SJCRH30 (cell line): Measurements from ENCODE around the gene APOL4. TPM values are rescaled to one million over a fixed set of nuclear protein-coding genes. Genes with fewer than 3 reads are reported as not detected.
"Not testable (repeated sequence)": the region's sequence is repeated elsewhere in the genome, so short reads cannot be mapped to it uniquely, and the experiment has no call there.

Source experiments
- DNase-seq, 2 experiments: peaks; one replicate each; pipeline ENCODE4 v3.0.0-alpha.2; 2015 to 2020
- H3K27ac ChIP-seq: fragments of 250-450 bp; sonication (Bioruptor Pico); 2 replicates; pipeline ENCODE4 v1.5.1; 2020; ENCODE audit warnings: mild to moderate bottlenecking, moderate library complexity
- H3K27me3 ChIP-seq: fragments of 250-450 bp; sonication (Bioruptor Pico); 2 replicates; pipeline ENCODE4 v1.5.1; 2020; ENCODE audit warnings: mild to moderate bottlenecking, moderate library complexity
- H3K36me3 ChIP-seq: fragments of 250-450 bp; sonication (Bioruptor Pico); 2 replicates; pipeline ENCODE4 v1.5.1; 2020; ENCODE audit warnings: mild to moderate bottlenecking, moderate library complexity
- H3K4me1 ChIP-seq: fragments of 250-450 bp; sonication (Bioruptor Pico); 2 replicates; pipeline ENCODE4 v1.5.1; 2020; ENCODE audit warnings: mild to moderate bottlenecking, moderate library complexity
- H3K4me3 ChIP-seq: fragments of 250-450 bp; sonication (Bioruptor Pico); 2 replicates; pipeline ENCODE4 v1.5.1; 2020; ENCODE audit warnings: mild to moderate bottlenecking, moderate library complexity
- H3K9me3 ChIP-seq: fragments of 250-450 bp; sonication (Bioruptor Pico); replicated peaks from 2 replicates; pipeline ENCODE4 v1.5.1; 2020; ENCODE audit warnings: mild to moderate bottlenecking, moderate library complexity
- total RNA-seq: library from RNA; depleted of rRNA; stranded (reverse); fragments of >200 nt; shearing (Covaris generic); gene quantifications from 2 replicates; pipeline ENCODE4 v1.2.3, GENCODE V29; 2014

Gene APOL4
- total RNA-seq, 1 experiment from 2014 or later: 0.10 TPM

DNA sequence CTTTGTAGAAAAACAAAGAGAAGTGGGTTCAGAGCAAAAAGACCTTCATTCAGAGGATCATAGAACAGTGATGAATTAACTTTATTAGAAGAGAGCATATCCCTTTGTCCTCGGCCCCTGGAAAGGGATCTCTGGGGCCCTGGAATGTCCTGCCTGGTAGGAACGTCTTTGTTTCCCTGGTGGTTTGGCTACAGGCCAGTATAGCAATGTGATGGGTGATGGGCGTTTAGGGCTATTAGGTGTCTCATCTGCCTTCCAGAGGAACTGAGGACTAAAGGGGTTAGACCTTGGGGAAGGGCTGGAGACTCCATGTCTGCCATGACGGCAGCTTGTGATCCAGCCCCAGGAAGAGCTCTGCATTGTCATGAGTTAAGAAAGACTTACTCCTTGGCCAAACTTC lies 9.1 kb downstream of the APOL4 start:
- peaks cover 13% of the 10 kb centered on the region for H3K4me1 ChIP-seq
- no peak overlapping the region for H3K27ac ChIP-seq
- no peaks in the 10 kb centered on the region for H3K36me3 ChIP-seq
- no peak for DNase-seq
- H3K27me3 ChIP-seq: no peaks in the 10 kb centered on the region
- H3K4me3 ChIP-seq: no peak overlapping the region
- no peaks in the 10 kb centered on the region for H3K9me3 ChIP-seq

DNA sequence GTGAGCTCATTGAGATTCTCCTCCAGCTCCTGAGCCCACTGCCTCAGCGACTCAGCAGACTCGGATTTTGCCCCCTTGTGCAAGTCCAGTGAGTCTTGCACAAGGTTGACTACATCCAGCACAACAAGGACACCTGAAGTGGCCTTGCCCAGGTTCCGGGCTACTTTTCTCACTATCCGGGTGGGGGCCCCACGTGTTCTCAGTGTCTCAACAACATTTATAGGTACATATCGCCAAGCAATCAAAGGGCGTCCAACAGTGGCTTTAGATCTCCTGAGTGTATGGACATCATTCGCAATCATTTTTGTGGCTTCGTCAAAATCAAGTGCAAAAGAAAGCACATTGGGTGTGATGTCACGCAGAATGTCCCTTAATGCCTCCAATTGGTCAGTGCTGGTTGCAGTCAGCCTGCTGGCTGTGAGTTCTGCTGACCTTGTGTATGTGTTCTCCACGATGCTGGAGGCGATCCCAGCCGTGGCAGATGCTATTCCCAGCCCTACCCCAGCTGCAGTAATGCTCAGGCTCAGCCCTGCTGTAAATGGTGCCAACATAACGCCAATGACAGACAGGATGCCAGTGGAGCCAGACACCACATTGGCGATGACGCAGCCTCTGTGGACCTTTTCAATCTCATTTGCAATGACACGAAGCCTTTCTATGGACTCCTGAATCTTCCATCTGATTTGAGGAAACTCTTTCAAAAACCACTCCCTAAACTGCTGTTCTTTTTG lies 10.3 kb downstream of the APOL4 start:
- no peak for DNase-seq
- Histone ChIP-seq H3K4me3 (no peak overlapping the region), H3K27ac (no peak overlapping the region)

DNA sequence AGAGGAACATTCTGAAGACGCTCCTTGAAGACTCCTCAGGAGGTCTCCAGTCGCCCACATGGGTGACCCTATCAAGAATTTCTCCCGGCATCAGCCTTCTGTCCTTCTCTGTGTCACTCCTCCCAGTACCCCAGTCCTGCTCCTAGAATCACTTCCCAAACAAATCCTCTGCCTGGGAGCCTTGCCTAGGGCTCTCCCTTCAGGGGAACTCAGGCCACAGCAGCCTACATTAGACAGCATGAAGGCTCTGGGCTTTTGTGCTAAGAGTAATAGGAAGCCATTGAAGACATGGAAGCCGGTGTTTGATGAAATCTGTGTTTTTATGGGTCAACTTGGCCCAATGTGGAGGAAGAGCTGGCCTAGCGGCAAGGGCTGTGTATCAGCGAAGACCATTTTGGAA lies 13.7 kb downstream of the APOL4 start:
- H3K27ac ChIP-seq, H3K4me1 ChIP-seq, H3K27me3 ChIP-seq, H3K4me3 ChIP-seq, H3K36me3 ChIP-seq, DNase-seq, H3K9me3 ChIP-seq: not testable (repeated sequence)

More for the DNA sequence above, 10.3 kb downstream of the APOL4 start:
- Histone ChIP-seq H3K27me3 (no peaks in the 10 kb centered on the region), H3K9me3 (no peaks in the 10 kb centered on the region), H3K36me3 (no peaks in the 10 kb centered on the region), H3K4me1 (peaks cover under 1% of the 10 kb centered on the region; the same call in 1 of the 2 replicates)

DNA sequence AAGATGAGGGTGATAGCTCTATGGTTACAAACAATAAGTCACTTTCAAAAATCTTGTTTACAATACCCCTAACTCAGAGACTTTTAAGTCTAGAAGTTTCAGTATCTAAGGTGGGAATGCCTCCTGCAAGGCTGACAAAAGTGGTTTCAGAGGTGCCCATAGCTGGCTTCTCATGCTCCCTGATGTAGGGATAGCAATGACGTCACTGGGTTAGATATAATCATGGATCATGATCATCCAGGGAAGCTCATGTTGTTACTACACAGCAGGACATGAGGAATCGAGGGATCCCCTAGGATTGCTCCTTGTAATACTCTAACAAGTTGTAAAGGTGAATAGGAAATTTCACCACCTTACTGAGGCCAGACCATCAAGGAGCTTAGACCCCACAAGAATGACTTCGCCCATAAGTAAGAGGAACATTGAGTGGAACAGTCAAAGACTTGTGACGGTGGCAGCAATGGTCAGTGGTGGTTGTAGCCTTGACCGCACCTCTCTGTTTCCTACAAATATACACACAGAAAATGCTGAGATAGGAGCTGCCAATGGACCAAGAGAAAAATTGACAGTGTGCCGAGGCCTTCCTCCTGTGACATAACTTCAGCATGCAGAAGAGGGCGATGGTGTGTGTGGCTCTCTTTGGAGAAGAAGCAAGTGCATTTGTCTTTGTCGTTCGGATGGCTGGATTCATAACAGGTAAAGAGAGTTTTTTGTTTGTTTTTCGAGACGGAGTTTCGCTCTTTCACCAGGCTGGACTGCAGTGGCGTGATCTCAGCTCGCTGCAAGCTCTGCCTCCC lies 15.6 kb downstream of the APOL4 start:
- no peaks in the 10 kb centered on the region for H3K4me1 ChIP-seq
- H3K9me3 ChIP-seq: no peaks in the 10 kb centered on the region
- H3K4me3 ChIP-seq: no peak overlapping the region
- no peaks in the 10 kb centered on the region for H3K36me3 ChIP-seq
- H3K27me3 ChIP-seq: no peaks in the 10 kb centered on the region
- DNase-seq: no peak
- H3K27ac ChIP-seq: no peak overlapping the region

DNA sequence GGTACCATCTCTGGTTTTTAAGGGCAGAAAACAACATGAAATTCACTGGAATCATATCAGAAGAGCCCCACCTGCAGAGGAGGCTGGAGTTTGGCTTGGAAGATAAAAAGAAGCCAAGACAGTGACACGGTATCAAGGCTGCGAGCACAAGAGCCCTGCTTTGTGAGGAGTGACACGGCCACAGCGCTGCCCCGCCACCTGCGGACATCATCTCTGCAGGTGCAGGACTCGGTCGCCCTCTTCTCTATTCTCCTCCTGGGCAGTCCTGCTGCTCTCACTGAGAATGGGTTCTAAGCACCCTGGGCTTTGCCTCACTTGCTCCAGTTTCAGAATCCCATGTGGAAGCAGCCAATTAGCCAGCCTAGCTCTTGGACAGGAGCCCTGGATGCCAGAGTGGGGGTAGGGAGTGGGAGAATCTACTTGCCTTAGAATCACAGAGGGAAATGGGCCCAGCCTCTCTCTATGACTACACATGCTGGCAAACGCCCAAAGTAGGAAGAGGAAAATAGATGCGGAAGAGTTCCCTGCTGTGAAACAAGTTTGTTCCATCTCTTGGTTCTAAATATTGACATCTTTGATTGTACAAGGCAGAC lies 17.1 kb downstream of the APOL4 start:
- Histone ChIP-seq H3K4me1 (no peaks in the 10 kb centered on the region), H3K27me3 (no peaks in the 10 kb centered on the region), H3K27ac (no peak overlapping the region), H3K9me3 (no peaks in the 10 kb centered on the region), H3K36me3 (no peaks in the 10 kb centered on the region), H3K4me3 (no peak overlapping the region)
- no peak for DNase-seq

DNA sequence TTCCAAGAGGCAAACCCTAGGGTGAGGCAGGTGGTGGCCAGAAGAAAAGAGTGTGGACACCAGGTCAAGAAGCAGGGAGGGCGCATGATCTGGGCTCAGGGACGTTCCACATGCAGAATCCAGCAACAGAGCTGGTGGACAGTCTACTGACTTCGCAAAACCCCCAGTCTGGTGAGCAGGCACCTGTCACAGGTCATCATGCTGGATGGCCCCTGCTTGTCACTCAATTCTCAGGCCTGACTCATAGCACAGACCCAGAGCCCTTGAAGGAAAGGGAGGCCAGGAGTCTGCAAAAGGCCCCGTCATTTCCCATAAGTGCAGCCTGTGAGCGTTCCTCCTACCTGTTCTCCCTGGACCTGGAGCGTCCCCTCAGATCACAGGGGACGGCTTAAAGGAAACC lies 18.2 kb downstream of the APOL4 start:
- Histone ChIP-seq H3K4me1 (no peaks in the 10 kb centered on the region), H3K27ac (no peak overlapping the region), H3K9me3 (no peaks in the 10 kb centered on the region), H3K4me3 (no peak overlapping the region), H3K27me3 (no peaks in the 10 kb centered on the region), H3K36me3 (no peaks in the 10 kb centered on the region)
- DNase-seq: peak in 1 of 2 experiments; percentile 25

DNA sequence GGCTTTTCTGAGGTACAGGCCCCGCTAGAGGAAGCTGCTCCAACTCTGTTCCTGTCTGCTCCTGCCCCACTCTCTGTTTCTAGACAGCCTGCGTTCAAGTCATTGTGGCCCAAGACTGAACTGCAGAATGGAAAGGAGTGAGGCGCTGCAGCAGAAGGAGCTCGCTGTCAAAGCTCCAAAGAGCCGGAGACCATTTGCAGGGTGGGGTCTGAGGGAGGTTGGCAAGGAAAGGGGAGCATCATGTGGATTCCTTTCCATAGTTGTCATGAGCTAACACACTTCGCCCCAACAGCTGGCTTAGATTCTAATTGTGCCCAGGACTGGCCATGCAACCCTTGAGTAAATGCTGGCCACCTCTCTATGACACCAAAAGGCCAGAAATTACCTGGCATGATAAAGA lies 18.8 kb downstream of the APOL4 start:
- Histone ChIP-seq H3K4me3 (no peak overlapping the region), H3K4me1 (no peaks in the 10 kb centered on the region), H3K27me3 (no peaks in the 10 kb centered on the region), H3K36me3 (no peaks in the 10 kb centered on the region), H3K9me3 (no peaks in the 10 kb centered on the region), H3K27ac (no peak overlapping the region)
- DNase-seq: no peak

DNA sequence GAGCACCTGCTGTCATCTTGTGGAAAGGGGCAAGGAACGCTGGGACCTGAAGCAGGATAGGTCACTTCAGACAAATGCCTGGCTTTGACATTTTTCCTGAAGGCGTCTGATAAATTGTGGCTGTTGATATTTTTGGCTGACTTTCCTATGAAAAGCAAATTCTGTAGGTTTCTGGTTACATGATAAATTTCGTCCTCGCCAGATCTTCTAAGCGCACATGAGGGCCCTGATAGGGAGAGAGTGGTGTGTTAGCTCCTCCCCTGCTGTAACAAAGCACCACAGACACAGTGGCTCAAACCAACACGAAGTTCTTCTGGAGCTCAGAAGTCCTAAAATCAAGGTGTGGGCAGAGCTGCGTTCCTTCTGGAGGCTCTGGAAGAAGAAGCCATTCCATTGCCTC lies 19.6 kb downstream of the APOL4 start:
- Histone ChIP-seq H3K4me1 (no peaks in the 10 kb centered on the region), H3K36me3 (no peaks in the 10 kb centered on the region), H3K27ac (no peak overlapping the region), H3K27me3 (no peaks in the 10 kb centered on the region), H3K4me3 (no peak overlapping the region), H3K9me3 (no peaks in the 10 kb centered on the region)
- DNase-seq: no peak

DNA sequence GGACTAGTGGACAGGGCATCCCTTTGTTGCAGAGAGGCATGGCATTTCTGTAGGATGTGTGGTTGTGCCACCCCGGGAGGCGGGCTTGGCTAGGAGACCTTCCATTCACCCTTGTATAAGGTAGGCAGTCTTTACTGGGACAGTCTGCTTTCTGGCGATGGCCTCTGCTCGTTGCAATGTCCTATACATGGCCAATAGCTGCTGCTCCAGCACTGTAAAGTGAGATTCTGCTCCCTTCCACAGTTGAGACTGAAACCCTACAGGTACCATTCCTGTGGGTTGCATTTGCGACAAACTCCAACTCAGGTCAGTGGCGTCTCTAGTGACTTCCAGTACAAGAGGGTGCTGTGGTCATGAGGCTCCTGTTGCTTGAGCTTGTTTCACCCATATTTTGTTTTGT lies 20.7 kb downstream of the APOL4 start:
- Histone ChIP-seq H3K4me3 (no peak overlapping the region), H3K27me3 (no peaks in the 10 kb centered on the region), H3K4me1 (no peaks in the 10 kb centered on the region), H3K36me3 (no peaks in the 10 kb centered on the region), H3K9me3 (no peaks in the 10 kb centered on the region), H3K27ac (no peak overlapping the region)
- no peak for DNase-seq

DNA sequence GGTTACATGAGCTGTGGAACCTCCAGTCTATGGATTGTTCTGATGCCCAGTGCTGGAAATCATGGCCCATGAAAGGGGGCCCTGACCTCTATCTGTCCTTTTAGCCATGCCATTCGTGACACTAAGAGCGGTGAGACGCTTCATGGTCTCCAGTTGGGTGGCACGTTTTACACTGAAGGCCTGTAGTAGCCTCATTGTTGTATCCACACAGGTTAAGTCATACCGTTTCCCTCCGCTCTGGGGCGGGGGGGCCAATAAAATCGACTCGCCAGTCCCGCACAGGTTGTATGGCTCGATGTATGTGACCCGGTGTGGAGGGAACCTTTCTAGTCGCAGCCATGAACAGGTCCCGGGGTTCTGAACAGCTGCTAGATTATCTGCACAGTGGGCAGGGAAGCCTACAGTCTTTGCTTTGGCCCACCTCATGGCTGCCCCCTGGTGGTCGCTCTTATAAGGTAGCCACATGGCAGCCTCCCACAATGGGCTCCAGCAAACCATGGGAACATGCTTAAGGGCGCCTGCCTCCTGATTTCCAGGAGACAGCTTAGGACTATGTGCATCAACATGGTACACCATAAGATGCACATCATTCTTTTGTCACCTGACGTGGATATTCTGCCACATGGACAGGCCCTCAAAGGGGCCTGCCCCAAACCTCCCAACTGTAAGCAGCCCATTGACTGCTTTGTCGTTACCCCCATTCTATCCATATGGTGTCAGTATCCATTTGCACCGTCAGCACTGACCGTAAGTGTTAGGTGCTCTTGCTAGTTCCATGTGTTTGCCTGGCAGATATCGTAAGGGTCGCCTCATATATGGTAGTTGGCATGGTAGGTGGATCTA lies 21.4 kb downstream of the APOL4 start:
- H3K9me3 ChIP-seq: no peaks in the 10 kb centered on the region
- DNase-seq: peak; percentile 66 to 81
- H3K4me3 ChIP-seq: no peak overlapping the region
- H3K36me3 ChIP-seq: no peaks in the 10 kb centered on the region
- H3K4me1 ChIP-seq: no peaks in the 10 kb centered on the region
- H3K27ac ChIP-seq: no peak overlapping the region
- H3K27me3 ChIP-seq: no peaks in the 10 kb centered on the region

DNA sequence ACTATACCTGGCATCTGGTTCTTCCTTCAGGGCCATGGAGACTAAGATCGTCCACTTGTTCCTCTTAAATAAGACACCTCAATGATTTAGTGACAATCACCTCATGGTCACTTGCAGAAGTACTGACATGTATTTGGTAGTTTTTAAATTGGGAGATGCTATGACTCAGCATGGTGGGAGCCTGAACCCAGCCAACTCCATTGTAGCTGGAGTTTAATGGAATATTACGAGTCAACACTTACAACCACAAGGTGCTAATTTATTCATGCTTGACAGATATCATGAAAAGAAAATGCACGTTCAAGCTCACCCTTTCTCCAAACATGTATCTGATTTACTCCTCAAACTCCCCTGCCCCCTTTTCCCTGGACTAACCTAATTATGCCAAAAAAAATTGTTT lies 24.4 kb downstream of the APOL4 start:
- Histone ChIP-seq H3K9me3 (no peaks in the 10 kb centered on the region), H3K4me1 (no peaks in the 10 kb centered on the region), H3K27me3 (no peaks in the 10 kb centered on the region), H3K4me3 (no peak overlapping the region), H3K36me3 (no peaks in the 10 kb centered on the region), H3K27ac (no peak overlapping the region)
- DNase-seq: no peak

DNA sequence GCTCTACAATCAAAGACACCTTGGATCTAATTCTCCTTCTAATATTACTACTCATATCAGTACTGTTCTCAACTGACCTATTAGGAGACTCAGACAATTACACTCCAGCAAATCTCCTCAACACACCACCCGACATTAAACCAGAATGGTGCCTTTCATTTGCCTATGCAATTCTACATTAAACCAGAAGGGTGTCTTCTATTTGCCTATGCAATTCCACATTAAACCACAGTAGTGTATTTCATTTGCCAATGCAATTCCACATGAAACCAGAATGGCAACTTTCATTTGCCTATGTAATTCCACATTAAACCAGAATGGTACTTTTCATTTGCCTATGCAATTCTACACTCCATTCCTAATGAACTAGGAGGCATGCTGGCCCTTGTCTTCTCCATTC lies 25.7 kb downstream of the APOL4 start:
- H3K4me3 ChIP-seq: no peak overlapping the region
- H3K4me1 ChIP-seq: no peaks in the 10 kb centered on the region
- no peak for DNase-seq
- no peaks in the 10 kb centered on the region for H3K36me3 ChIP-seq
- no peaks in the 10 kb centered on the region for H3K27me3 ChIP-seq
- H3K27ac ChIP-seq: no peak overlapping the region
- no peaks in the 10 kb centered on the region for H3K9me3 ChIP-seq

DNA sequence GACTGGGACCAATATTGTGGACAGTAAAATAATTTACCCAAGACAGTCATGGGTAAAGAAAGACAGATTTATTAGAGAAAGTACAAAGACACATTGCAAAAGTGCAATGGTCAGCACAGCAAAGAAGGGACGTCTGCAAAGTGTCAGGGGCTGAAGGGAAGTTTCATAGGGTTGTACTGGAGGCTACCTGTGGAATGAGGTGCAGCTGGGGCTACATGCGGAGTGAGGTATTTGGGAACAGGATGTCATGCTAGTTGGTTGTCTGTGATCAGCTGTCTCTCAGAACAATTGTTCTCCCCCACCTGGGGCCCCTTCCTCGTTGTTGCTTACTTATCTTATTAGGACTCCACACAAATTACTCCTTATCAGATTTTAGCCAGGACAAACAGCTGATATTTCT lies 29.7 kb downstream of the APOL4 start:
- Histone ChIP-seq H3K4me1 (no peaks in the 10 kb centered on the region), H3K27me3 (no peaks in the 10 kb centered on the region), H3K36me3 (no peaks in the 10 kb centered on the region), H3K9me3 (no peaks in the 10 kb centered on the region), H3K27ac (no peak overlapping the region), H3K4me3 (no peak overlapping the region)
- no peak for DNase-seq

DNA sequence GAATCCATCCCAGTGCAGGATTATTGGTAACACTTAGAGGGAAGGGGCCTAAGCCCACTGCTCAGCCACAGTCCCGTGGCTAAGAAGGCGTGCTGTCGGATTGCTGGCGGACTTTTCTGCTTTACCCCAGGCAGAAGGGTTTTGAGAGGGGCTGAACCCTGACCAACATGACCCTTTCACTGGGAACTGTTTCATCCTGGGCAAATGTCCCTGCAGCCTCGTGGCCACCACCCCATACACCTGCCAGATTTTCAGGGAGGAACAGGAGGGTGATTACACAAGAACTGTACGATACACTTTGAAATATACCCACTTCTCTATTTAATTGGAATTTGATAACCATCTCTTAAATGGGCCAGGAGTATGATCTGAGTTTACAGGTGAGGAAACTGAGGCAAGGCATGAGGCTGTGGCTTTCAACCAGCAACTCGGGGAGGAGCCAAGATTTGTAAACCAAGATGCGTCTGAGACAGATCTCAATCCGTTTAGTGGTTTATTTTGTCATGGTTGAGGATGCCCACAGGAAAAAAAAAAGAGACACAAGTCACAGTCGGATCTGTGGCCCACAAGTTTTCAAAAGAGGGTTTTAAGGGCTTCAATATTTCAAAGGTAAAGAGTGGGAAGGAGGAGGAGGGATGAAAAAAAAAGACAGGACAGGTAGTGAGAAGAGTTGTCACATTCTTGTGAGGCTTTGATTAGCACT lies 34.9 kb downstream of the APOL4 start:
- DNase-seq: no peak
- Histone ChIP-seq H3K4me1 (no peaks in the 10 kb centered on the region), H3K4me3 (no peak overlapping the region), H3K27ac (no peak overlapping the region), H3K9me3 (no peaks in the 10 kb centered on the region), H3K36me3 (no peaks in the 10 kb centered on the region), H3K27me3 (0 out of 2 replicates have a peak, but pooled peaks cover 4% of the 10 kb centered on the region)
